Neuronal stem cell (in vitro differentiated cells): ENCODE measurements around the gene GET4. TPM values are rescaled to one million over a fixed set of nuclear protein-coding genes. Genes with fewer than 3 reads are reported as not detected.

Experiments used
- DNase-seq: peaks from one replicate; pipeline ENCODE4 v3.0.0-alpha.2; 2013; ENCODE audit warnings: low spot score
- H2AFZ ChIP-seq: one replicate; pipeline ENCODE4 v1.6.1; 2013; ENCODE audit warnings: mild to moderate bottlenecking, low read length, inconsistent platforms
- H2AK5ac ChIP-seq: 2 replicates; pipeline ENCODE4 v1.6.1; 2013; ENCODE audit warnings: low read depth, mild to moderate bottlenecking, inconsistent platforms, low read length, moderate library complexity, mixed read lengths
- H2BK120ac ChIP-seq: 2 replicates; pipeline ENCODE4 v1.6.1; 2013; ENCODE audit warnings: low read depth, mild to moderate bottlenecking, inconsistent platforms, low read length, moderate library complexity, mixed read lengths
- H2BK12ac ChIP-seq: one replicate; pipeline ENCODE4 v1.6.1; 2013; ENCODE audit warnings: low read length, inconsistent platforms
- H2BK15ac ChIP-seq: 2 replicates; pipeline ENCODE4 v1.6.1; 2013; ENCODE audit warnings: mild to moderate bottlenecking, low read length, inconsistent platforms, mixed read lengths
- H2BK5ac ChIP-seq: one replicate; pipeline ENCODE4 v1.6.1; 2013; ENCODE audit warnings: inconsistent platforms, mild to moderate bottlenecking, low read length, moderate library complexity
- H3K14ac ChIP-seq: one replicate; pipeline ENCODE4 v1.6.1; 2013; ENCODE audit warnings: low read length, inconsistent platforms
- H3K18ac ChIP-seq: 2 replicates; pipeline ENCODE4 v1.6.1; 2013; ENCODE audit warnings: low read length, inconsistent platforms
- H3K23ac ChIP-seq: 2 replicates; pipeline ENCODE4 v1.6.1; 2013; ENCODE audit warnings: low read depth, mild to moderate bottlenecking, mixed read lengths, low read length, inconsistent platforms; ENCODE audit not compliant: poor library complexity
- H3K27ac ChIP-seq: replicated peaks from 3 replicates; pipeline ENCODE4 v1.5.1; 2013; ENCODE audit warnings: low read length, inconsistent platforms
- H3K27me3 ChIP-seq, 3 experiments: 2 replicates each; pipeline ENCODE4 v1.6.1; 2013; ENCODE audit warnings: low read length in 3 of 3, mild to moderate bottlenecking in 2 of 3, inconsistent platforms in 1 of 3, low read depth in 1 of 3, mixed read lengths in 1 of 3, moderate library complexity in 1 of 3; ENCODE audit not compliant: control insufficient read depth in 3 of 3, insufficient read depth in 3 of 3
- H3K36me3 ChIP-seq, 2 donors: replicated peaks in 1 of 2; 2 replicates each; pipeline ENCODE4 v1.6.1; 2013; ENCODE audit warnings: low read length in 2 of 2; ENCODE audit not compliant: control insufficient read depth in 2 of 2, insufficient read depth in 2 of 2
- H3K4ac ChIP-seq: 2 replicates; pipeline ENCODE4 v1.6.1; 2013; ENCODE audit warnings: inconsistent platforms, mild to moderate bottlenecking, low read length, moderate library complexity
- H3K4me1 ChIP-seq, 2 donors: 1 replicate in 1 of 2; 2 replicates in 1 of 2; pipeline ENCODE4 v1.6.1; 2013; ENCODE audit warnings: low read length in 2 of 2, low read depth in 1 of 2; ENCODE audit not compliant: control insufficient read depth in 2 of 2, insufficient read depth in 1 of 2
- H3K4me2 ChIP-seq: one replicate; pipeline ENCODE4 v1.6.1; 2013; ENCODE audit warnings: mild to moderate bottlenecking, low read length, inconsistent platforms; ENCODE audit not compliant: insufficient read depth, poor library complexity, severe bottlenecking
- H3K4me3 ChIP-seq, 2 donors: 2 replicates each; pipeline ENCODE4 v1.5.1; 2013; ENCODE audit warnings: low read length in 2 of 2, mild to moderate bottlenecking in 2 of 2, inconsistent platforms in 1 of 2, moderate library complexity in 1 of 2
- H3K79me1 ChIP-seq: one replicate; pipeline ENCODE4 v1.6.1; 2013; ENCODE audit warnings: low read depth, mild to moderate bottlenecking, inconsistent platforms, low read length, moderate library complexity
- H3K9ac ChIP-seq: one replicate; pipeline ENCODE4 v1.6.1; 2013; ENCODE audit warnings: mild to moderate bottlenecking, low read depth, low read length, inconsistent platforms; ENCODE audit not compliant: poor library complexity
- H3K9me3 ChIP-seq, 2 donors: replicated peaks in 1 of 2; 2 replicates each; pipeline versions ENCODE3 to v1.6.1; 2013; ENCODE audit warnings: low read length in 2 of 2, mild to moderate bottlenecking in 2 of 2, inconsistent platforms in 1 of 2, low read depth in 1 of 2, mixed read lengths in 1 of 2, moderate library complexity in 1 of 2; ENCODE audit not compliant: control insufficient read depth in 2 of 2, insufficient read depth in 1 of 2
- H4K8ac ChIP-seq: one replicate; pipeline ENCODE4 v1.6.1; 2013; ENCODE audit warnings: low read depth, mild to moderate bottlenecking, inconsistent platforms, low read length, moderate library complexity
- H4K91ac ChIP-seq: one replicate; pipeline ENCODE4 v1.6.1; 2013; ENCODE audit warnings: low read length, low read depth, mild to moderate bottlenecking, inconsistent platforms; ENCODE audit not compliant: poor library complexity
- WGBS, 2 donors: extraction: QIAGEN DNeasy Blood & Tissue Kit; methylation state at CpG; one replicate each; pipeline ENCODE4 v1.1.7; 2013; ENCODE audit warnings: missing lambda C conversion rate in 2 of 2, mixed read lengths in 1 of 2; ENCODE audit not compliant: insufficient read length in 2 of 2, insufficient replicate concordance in 1 of 2; ENCODE audit errors: extremely low coverage in 2 of 2; 5-methylcytosine and 5-hydroxymethylcytosine counted together
- polyA plus RNA-seq, 2 experiments: library from polyadenylated mRNA; stranded (reverse); fragments of 200-250 nt; gene quantifications; one replicate each; pipeline ENCODE4 v1.2.3, GENCODE V29; 2013

The GET4 gene, protein sequence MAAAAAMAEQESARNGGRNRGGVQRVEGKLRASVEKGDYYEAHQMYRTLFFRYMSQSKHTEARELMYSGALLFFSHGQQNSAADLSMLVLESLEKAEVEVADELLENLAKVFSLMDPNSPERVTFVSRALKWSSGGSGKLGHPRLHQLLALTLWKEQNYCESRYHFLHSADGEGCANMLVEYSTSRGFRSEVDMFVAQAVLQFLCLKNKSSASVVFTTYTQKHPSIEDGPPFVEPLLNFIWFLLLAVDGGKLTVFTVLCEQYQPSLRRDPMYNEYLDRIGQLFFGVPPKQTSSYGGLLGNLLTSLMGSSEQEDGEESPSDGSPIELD
- 28.4 TPM for polyA plus RNA-seq (2013, experiment 1 of 2)
- polyA plus RNA-seq (2013, experiment 2 of 2): 27.9 TPM

DNA sequence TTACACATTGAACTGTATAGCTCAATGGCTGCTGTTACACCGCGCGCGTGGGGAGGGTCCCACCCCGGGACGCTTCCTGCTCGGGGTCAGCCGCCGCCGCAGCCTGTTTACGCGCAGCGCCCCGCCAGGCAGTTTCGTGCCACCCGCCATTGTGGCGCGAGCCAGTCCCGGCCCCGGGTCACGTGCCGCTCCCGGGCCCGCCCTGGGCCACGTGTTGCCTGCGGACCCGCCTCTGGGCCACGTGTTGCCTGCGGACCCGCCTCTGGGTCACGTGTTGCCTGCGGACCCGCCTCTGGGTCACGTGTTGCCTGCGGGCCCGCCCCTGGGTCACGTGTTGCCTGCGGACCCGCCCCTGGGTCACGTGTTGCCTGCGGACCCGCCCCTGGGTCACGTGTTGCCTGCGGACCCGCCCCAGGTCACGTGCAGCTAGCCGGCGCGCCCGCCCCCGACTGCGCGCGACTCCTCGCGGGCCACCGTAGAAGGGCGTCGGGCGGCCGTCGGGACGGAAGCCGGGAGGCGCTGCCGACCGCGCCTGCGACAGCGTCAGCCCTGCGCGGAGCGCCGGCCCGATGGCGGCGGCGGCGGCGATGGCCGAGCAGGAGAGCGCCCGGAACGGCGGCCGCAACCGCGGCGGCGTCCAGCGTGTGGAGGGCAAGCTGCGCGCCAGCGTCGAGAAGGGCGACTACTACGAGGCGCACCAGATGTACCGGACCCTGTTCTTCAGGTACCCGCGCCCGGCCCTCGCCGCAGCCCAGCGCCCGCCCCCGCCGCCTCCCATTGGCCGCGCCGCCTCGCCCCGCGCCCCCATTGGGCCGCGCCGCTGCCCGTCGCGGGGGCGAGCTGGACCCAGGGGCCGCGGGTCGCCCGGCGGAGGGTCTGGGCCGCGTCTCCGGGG is at the start of gene GET4:
Gene GET4, plus strand, starts transcription at position 478 of the 895 bp plus-strand sequence. Its CDS starts 92 bp downstream, at position 570.
- H4K91ac ChIP-seq: no peak within 1 kb of the TSS
- WGBS, 2 donors: no CpG with 5 or more reads among the region's 129 CpGs
- peak within 1 kb of the TSS; percentile 98 for H2AK5ac ChIP-seq
- H3K4me3 ChIP-seq: peak within 1 kb of the TSS; percentile 91 to 98
- peak within 1 kb of the TSS; percentile 16 for H2BK15ac ChIP-seq
- H3K27me3 ChIP-seq: no peaks in the 10 kb centered on the region
- H3K4ac ChIP-seq: no peak within 1 kb of the TSS
- H3K36me3 ChIP-seq: peaks cover 17 to 64% of the 10 kb centered on the region in 2 donors
- H3K4me2 ChIP-seq: peak within 1 kb of the TSS; percentile 76
- peaks cover 4 to 17% of the 10 kb centered on the region in 2 donors for H3K4me1 ChIP-seq
- peak within 1 kb of the TSS; percentile 78 for H3K27ac ChIP-seq
- no peak within 1 kb of the TSS for H2BK120ac ChIP-seq
- peak within 1 kb of the TSS; percentile 54 for H4K8ac ChIP-seq
- H3K9ac ChIP-seq: peak within 1 kb of the TSS; percentile 99
- peak within 1 kb of the TSS; percentile 75 for H2BK5ac ChIP-seq
- H2AFZ ChIP-seq: peak within 1 kb of the TSS; percentile 93
- no peaks in the 10 kb centered on the region for H3K9me3 ChIP-seq
- no peak within 1 kb of the TSS for H3K14ac ChIP-seq
- peak within 1 kb of the TSS; percentile 95 for H3K23ac ChIP-seq
- peak within 1 kb of the TSS; percentile 96 for H3K18ac ChIP-seq
- H2BK12ac ChIP-seq: no peak within 1 kb of the TSS
- peaks cover 12% of the 10 kb centered on the region for H3K79me1 ChIP-seq
- peak; percentile 94 for DNase-seq

DNA sequence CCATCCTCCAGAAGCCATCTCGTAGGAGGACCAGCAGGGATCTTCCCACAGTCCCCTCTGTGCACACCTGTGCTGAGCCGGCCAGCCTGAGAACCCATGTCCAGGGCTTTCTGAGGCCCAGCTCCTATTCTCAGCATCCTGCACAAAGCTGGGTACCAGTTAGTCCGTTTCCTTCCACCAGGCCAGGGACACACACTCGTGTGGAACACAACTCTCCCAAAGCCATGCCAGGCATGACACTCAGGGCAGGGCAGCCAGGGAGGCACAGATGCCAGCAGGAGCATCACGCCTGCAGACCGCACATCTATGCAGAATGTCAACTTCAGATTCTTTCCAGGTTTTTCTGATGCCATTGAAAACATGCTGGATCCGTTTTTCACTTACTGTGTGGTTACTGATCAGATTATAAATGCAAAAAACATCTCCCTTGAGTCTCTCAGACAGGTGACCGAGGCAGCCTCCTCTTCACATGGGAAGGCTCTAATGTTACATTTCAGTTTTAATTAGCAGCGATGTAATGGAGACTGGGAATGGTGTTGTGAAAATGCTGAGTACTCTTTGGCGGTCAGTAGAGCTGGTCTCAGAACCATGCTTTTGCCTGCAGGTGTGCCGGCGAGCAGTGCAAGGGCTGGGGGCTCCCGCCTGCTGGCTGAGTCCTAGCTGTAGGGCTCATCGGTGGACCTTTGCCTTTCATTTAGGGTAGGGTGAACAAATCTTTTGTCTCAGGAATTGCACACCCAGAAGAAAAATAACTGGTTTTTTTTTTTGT is 47.4 kb upstream of the GET4 start:
- H2AFZ ChIP-seq: no peak overlapping the region
- H3K4me1 ChIP-seq: peaks cover 2 to 3% of the 10 kb centered on the region in 2 donors
- no peak overlapping the region for H2BK120ac ChIP-seq
- no peaks in the 10 kb centered on the region for H3K27me3 ChIP-seq
- H3K4me2 ChIP-seq: no peak overlapping the region
- H2BK5ac ChIP-seq: no peak overlapping the region
- H2BK12ac ChIP-seq: no peak overlapping the region
- H3K79me1 ChIP-seq: peaks cover 13% of the 10 kb centered on the region
- H3K9ac ChIP-seq: no peak overlapping the region
- DNase-seq: no peak
- H3K14ac ChIP-seq: no peak overlapping the region
- no peak overlapping the region for H3K18ac ChIP-seq
- no peak overlapping the region for H4K91ac ChIP-seq
- no CpG with 5 or more reads among the region's 14 CpGs for WGBS, 2 donors
- no peak overlapping the region for H4K8ac ChIP-seq
- peaks cover 0 to 32% of the 10 kb centered on the region in 2 donors for H3K36me3 ChIP-seq
- no peak overlapping the region for H3K23ac ChIP-seq
- peak overlapping the region in 1 of 2 donors; percentile 15 for H3K4me3 ChIP-seq
- no peak overlapping the region for H2AK5ac ChIP-seq
- H2BK15ac ChIP-seq: no peak overlapping the region
- no peak overlapping the region for H3K27ac ChIP-seq
- peaks cover 2 to 3% of the 10 kb centered on the region in 2 donors for H3K9me3 ChIP-seq
- no peak overlapping the region for H3K4ac ChIP-seq

DNA sequence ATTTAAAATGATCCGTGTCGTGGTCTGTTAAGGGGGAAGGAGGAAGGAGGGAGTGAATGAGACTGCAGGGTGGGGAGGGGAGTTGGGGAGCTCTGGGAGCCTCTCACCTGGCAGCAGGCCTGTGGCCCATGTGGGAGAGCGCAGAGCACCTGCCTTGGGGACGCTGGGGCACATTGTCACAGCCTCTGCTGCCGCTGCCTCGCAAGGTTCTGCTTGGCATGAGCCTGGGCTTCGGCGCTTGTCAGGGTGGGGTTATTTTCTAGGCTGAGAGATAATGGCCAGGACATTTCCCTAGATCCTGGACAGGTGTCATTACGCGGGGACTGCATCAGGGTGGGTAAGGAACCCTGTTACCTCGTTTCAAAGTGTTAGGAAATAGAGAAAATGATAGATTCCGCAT is 46.3 kb upstream of the GET4 start:
- Histone ChIP-seq H3K79me1 (peaks cover 13% of the 10 kb centered on the region), H3K9ac (no peak overlapping the region), H3K18ac (no peak overlapping the region), H3K36me3 (peaks cover 0 to 33% of the 10 kb centered on the region in 2 donors), H4K8ac (no peak overlapping the region), H2BK120ac (no peak overlapping the region), H3K4me2 (no peak overlapping the region), H2BK15ac (no peak overlapping the region), H3K23ac (peak overlapping the region; percentile 52), H2AK5ac (no peak overlapping the region), H3K27me3 (no peaks in the 10 kb centered on the region), H3K4ac (no peak overlapping the region), H4K91ac (no peak overlapping the region), H3K4me3 (no peak overlapping the region), H2BK12ac (no peak overlapping the region), H3K9me3 (peaks cover 2 to 3% of the 10 kb centered on the region in 2 donors), H2BK5ac (no peak overlapping the region), H3K27ac (no peak overlapping the region), H3K14ac (no peak overlapping the region), H3K4me1 (peaks cover 2 to 3% of the 10 kb centered on the region in 2 donors), H2AFZ (no peak overlapping the region)
- no peak for DNase-seq
- no CpG with 5 or more reads among the region's 12 CpGs for WGBS, 2 donors
